ENCODE data around the gene BCL7A. TPM values are rescaled to one million over a fixed set of nuclear protein-coding genes. Genes with fewer than 3 reads are reported as not detected.

Gene BCL7A
- total RNA-seq, 1 experiment from 2014 or later = 18.2 TPM

DNA sequence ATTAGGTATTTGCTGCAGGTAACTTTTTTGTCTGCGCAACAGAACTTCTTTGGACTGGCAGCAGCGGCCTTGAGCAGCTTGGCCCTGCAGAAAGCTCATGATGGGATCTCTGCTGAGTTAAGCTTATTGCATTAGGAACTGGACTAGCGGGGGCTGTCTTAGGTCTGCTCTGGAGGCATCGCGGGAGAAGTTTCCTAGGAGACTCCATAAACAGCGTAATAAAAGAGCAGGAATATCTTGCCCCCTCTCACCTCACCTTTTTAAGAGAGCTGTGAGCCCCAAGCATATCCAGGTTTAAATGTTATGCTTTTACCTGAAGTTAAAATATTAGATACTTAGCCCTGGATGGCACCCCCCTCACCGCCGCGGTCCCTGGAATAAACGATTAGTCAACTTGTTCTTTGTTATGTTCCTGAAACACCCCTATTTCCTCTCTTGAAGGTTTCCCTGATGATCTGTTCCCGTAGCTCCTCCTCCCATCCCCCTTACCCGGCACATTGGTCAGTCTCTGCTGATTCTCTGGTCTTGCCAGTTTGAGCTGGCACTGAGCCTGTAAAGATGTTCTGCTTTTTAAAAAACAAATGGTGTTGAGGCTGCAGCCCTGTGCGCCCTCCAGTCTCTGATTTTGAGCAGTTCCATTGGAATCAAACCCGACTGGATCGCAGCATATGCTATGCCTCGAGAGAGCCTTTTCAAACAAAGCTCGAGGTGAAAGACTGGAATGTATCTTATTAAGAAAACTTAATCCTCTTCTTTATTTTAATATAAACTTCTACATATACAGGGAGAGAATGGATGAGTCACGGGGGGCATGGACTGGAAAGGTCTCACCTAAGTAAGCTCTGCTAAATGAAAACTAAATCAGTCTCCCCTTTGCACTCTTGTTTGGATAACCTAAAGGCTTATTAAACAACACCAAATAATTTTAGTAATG, 58.7 kb downstream of the BCL7A start:
- Histone ChIP-seq H4K20me1 (ENCODE audit: control insufficient read depth, insufficient read depth, insufficient read length) (no peaks in the 10 kb centered on the region), H2BK120ac (ENCODE audit: low read depth, low read length, poor library complexity, severe bottlenecking) (no peak overlapping the region), H2BK5ac (ENCODE audit: insufficient read length, low read length) (no peak overlapping the region), H3K27ac (ENCODE audit: insufficient read length, low read depth, low read length) (no peak overlapping the region), H4K91ac (ENCODE audit: insufficient read length, low read depth, low read length) (no peak overlapping the region), H2BK15ac (ENCODE audit: low read depth, low read length) (no peak overlapping the region), H3K4me2 (ENCODE audit: insufficient read depth, insufficient read length, low read length) (peak overlapping the region; percentile 73), H3K14ac (ENCODE audit: insufficient read depth, low read length) (no peak overlapping the region), H3K56ac (ENCODE audit: insufficient read length, low read depth, low read length) (no peak overlapping the region), H3K23me2 (ENCODE audit: insufficient read length, low read depth, low read length, poor library complexity, severe bottlenecking) (peaks cover 17% of the 10 kb centered on the region), H3K79me2 (ENCODE audit: insufficient read depth, low read length) (peaks cover 5% of the 10 kb centered on the region; the same call in 1 of the 2 replicates), H3K4me1 (ENCODE audit: insufficient read depth, low read length) (no peaks in the 10 kb centered on the region), H2BK20ac (ENCODE audit: low read depth, low read length, poor library complexity, severe bottlenecking) (no peak overlapping the region), H4K8ac (replicated peaks; ENCODE audit: insufficient read length, low read depth, low read length) (no peak overlapping the region), H2AFZ (ENCODE audit: low read length) (no peak overlapping the region), H3K9me3 (ENCODE audit: control insufficient read depth, low read depth, low read length) (no peaks in the 10 kb centered on the region), H4K5ac (ENCODE audit: insufficient read length, low read depth, low read length) (no peak overlapping the region), H2BK12ac (ENCODE audit: insufficient read length, low read depth, low read length) (no peak overlapping the region), H2AK5ac (ENCODE audit: insufficient read length, low read length) (no peak overlapping the region), H3K18ac (ENCODE audit: insufficient read length, low read depth, low read length) (no peak overlapping the region), H3K9ac (ENCODE audit: extremely low read depth, insufficient read length, low read length) (no peak overlapping the region), H3K27me3 (ENCODE audit: insufficient read depth, low read length) (no peaks in the 10 kb centered on the region; the same call in 1 of the 2 replicates), H3T11ph (ENCODE audit: low read length) (no peak overlapping the region), H3K23ac (ENCODE audit: insufficient read length, low read depth, low read length) (no peak overlapping the region), H3K4ac (ENCODE audit: low read depth, low read length) (no peak overlapping the region), H3K79me1 (ENCODE audit: insufficient read depth, low read depth, low read length, poor library complexity, severe bottlenecking) (no peaks in the 10 kb centered on the region)
- peaks cover 27% of the 10 kb centered on the region in 2 experiments for H3K4me1 Mint-ChIP-seq
- H3K9me3 Mint-ChIP-seq = no peaks in the 10 kb centered on the region
- H3K27ac Mint-ChIP-seq = no peak overlapping the region
- peaks cover 5 to 13% (median 7%) of the 10 kb centered on the region in 3 experiments; a peak in 5 of 7 replicates for H3K36me3 Mint-ChIP-seq (ENCODE audit: insufficient read depth in 1 of 3, low read depth in 3 of 3)
- TF ChIP-seq, protein P1, sequence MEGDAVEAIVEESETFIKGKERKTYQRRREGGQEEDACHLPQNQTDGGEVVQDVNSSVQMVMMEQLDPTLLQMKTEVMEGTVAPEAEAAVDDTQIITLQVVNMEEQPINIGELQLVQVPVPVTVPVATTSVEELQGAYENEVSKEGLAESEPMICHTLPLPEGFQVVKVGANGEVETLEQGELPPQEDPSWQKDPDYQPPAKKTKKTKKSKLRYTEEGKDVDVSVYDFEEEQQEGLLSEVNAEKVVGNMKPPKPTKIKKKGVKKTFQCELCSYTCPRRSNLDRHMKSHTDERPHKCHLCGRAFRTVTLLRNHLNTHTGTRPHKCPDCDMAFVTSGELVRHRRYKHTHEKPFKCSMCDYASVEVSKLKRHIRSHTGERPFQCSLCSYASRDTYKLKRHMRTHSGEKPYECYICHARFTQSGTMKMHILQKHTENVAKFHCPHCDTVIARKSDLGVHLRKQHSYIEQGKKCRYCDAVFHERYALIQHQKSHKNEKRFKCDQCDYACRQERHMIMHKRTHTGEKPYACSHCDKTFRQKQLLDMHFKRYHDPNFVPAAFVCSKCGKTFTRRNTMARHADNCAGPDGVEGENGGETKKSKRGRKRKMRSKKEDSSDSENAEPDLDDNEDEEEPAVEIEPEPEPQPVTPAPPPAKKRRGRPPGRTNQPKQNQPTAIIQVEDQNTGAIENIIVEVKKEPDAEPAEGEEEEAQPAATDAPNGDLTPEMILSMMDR (conservative IDR thresholded peaks at IDR 0.05) = no peak
- H3K27me3 Mint-ChIP-seq (ENCODE audit: low read depth) = peaks cover 32% of the 10 kb centered on the region
- peak overlapping the region; percentile 81 to 92 for H3K4me3 Mint-ChIP-seq
- DNase-seq = no peak
- no CpG with 5 or more reads among the region's 18 CpGs for WGBS (ENCODE audit: extremely low coverage, insufficient read length, low lambda C conversion rate)

Data from H9 (cell line).